GM18873 (cell line): ENCODE measurements around the gene ARHGAP40.
"Not testable (repeated sequence)": the region's sequence is repeated elsewhere in the genome, so short reads cannot be mapped to it uniquely, and the experiment has no call there.

Experiments used
- ATAC-seq: cut with Tn5 transposase; IDR thresholded peaks from one replicate; pipeline ENCODE4 v1.9.1; 2021; ENCODE audit warnings: mild to moderate bottlenecking, moderate library complexity, moderate number of reproducible peaks; ENCODE audit not compliant: unreplicated experiment, low FRiP score

The ARHGAP40 gene

DNA sequence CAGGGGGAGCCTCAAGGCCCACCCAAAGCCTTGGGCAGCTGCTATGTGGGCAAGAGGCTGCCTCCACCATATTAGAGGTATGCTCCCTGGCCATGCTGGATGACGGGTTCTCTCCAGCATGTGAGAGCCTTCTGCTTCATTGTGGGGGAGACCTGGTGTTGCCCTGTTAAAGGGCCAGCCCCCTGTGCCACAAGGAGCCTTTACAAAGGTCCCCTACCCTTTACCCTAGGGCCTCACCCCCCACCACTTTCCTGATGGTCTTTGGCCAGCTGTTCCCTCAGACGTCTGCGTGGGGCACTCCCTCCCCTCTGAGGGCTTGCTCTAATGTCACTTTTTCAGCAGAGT, 15.5 kb upstream of the ARHGAP40 start:
- no peak for ATAC-seq

DNA sequence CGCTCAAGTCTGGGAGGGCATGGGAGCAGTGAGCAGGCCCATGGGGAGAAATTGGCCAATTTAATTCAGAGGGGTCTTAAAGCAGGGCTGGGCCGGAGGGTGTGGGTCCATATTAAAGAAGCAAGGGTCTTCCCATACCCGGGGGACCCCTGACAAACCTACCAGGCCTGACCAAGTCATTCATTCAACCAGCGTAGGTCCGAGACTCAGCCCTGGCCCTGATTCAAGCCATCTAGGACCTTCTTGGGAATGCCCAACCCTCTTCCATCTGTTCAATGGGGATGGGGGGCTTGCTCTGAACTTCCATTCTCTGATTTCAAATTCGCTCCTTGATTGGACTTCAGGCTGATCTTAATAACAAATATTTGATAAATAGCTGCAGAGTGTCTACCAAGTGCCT, 13.3 kb upstream of the ARHGAP40 start:
- ATAC-seq, result no peak

- ATAC-seq, result no peak
These were observed 12.3 kb upstream of the ARHGAP40 start for GRCh38 chr20:38589351-38589750.

DNA sequence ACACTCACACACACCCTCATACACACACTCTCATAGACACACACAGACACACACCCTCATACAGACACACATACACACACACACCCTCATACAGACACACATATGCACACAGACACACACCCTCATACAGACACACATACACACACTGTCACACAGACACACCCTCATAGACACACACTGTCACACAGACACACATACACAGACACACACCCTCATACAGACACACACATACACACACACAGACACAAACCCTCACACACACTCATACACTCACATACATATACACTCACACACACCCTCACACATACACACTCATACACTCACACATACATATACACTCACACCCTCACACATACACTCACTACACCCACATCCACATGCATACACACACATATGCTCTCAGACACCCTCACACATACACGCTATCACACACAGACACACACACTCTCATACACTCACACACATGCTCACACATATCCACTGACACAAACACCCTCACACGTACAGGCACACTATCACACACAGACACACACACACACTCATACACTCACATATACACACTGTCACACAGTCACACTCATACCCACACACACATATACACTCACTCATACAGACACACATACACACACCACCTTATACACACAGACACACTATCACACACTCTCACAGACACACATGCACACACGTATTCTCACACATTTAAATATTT, 11.5 kb upstream of the ARHGAP40 start:
- ATAC-seq, result no peak

GRCh38 chr20:38590676-38591473, 10.7 kb upstream of the ARHGAP40 start:
- no peak for ATAC-seq

DNA sequence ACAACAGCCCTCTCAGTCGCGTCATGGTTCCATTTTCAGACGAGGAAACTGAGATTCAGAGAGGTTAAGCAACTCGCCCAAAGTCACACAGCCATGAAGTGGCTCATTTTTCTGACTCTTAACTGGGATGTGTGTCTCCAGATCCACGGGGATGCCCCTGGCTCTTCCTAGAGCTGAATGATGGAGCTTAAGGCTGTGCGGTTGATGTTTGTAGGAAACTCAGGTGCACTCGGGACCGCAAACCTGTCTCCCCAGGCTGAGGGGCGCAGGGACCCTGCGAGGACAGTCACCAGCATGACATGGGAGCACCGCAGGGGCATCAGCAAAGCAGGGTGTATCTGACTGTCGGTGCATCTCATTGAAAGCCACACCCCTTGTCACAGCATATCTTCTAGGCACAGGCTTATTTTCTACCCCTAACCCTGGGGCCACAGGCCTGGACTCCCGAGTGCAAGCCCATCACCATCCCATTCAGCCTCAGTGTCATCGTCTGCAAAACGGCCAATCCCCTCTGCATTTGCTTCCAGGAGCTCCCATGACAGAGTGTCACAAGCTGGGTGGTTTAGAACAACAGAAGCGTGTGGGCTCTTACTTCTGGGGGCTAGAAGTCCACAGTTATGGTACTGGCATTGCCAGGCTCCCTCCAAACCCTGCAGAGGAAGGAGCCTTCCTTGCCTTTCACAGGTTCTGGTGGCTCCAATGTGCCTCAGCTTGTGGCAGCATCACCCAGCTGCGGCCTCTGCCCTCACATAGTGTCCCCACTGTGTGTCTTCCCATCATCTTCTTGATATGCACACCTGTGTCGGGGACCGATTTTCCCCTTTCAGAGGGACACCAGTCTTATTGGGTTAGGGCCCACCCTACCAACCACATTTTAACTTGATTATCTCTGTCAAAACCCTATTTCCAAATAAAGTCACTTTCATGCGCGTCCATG, 9.9 kb upstream of the ARHGAP40 start:
- ATAC-seq, result no peak

DNA sequence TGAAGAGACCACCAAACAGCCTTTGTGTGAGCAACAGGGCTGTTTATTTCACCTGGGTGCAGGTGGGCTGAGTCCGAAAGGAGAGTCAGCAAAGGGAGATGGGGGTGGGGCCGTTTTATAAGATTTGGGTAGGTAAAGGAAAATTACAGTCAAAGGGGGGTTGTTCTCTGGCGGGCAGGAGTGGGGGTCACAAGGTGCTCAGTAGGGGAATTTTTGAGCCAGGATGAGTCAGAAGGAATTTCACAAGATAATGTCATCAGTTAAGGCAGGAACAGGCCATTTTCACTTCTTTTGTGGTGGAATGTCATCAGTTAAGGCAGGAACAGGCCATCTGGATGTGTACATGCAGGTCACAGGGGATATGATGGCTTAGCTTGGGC, 9.2 kb upstream of the ARHGAP40 start:
- not testable (repeated sequence) for ATAC-seq

- ATAC-seq, result not testable (repeated sequence)
These were observed 7.3 kb upstream of the ARHGAP40 start for GRCh38 chr20:38594281-38594680.

DNA sequence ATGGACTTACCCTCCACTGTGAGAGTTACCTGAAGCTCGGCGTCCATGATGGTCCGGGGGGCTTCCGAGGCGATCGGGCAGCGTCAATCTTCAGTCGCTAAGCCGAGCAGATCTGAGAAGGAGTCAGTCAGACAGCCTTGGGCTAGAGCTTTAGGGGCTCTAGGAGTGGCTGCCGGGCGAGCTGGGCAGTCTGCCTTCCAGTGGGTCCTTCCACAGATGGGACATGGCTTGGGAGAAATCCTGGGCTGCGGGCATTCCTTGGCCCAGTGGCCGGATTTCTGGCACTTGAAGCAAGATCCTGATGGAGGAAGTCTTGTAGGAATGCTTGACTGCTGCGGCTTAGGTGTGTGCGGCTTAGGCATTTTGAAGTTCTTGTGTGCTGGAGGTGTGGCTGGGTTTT, 5.7 kb upstream of the ARHGAP40 start:
- not testable (repeated sequence) for ATAC-seq

GRCh38 chr20:38599410-38599882, 2.2 kb upstream of the ARHGAP40 start:
- ATAC-seq, result no peak

DNA sequence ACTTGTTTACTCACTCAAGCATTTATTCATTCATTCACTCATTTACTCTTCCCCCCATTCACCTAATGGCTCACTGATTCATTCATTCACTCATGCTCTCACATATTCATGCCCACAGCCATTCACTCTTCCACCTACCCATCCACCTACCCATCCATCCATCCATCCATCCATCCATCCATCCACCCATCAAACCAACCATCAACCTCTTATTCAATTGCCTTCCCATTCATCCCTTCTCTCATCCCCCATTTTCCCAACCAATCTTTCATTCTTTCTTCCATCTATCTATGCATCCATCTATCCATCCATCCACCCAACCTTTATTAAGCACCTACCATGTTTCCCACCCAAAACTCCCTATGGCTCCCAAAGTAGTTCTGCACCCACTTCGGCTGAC, 1.6 kb upstream of the ARHGAP40 start:
- no peak for ATAC-seq

- ATAC-seq, result no peak
These were observed 574 bp downstream of the ARHGAP40 start for GRCh38 chr20:38602185-38602581.

DNA sequence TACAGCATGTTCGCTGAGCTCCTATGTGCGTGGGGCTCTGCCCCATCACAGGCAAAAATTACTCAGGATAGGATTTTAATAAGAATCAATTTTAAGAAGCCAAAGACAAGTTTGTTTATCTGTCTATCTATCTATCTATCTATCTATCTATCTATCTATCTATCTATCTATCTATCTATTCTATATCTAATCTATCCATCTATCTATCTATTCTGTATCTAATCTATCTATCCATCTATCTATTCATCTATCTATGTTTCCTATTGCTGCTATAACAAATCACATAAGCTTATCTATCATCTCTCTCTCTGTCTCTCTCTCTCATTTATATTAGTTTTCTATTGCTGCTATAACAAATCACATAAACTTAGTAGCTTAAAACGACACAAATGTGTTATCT, 1.7 kb downstream of the ARHGAP40 start:
- no peak for ATAC-seq

GRCh38 chr20:38604873-38605303, 3.3 kb downstream of the ARHGAP40 start:
- ATAC-seq, result no peak

- ATAC-seq, result no peak
These were observed 5.7 kb downstream of the ARHGAP40 start for GRCh38 chr20:38607351-38607750.

DNA sequence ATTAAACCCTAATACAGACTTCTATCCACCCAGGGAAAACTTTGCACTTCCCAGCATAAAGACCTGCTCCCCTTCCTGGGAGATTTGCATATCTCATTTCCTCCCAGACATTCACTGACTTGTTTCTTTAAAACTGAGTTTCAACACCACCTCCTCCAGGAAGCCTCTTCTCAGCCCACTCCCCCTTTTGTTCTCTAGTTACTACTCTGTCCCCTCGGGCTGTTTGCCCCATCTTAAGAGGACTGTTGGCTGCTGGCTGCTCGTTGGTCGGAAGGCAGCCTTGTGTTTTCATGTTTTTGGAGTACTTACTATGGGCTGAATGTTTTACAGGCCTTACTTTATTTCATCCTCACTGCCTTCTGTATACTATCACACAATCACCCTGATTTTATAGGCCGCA, 6.6 kb downstream of the ARHGAP40 start:
- ATAC-seq, result no peak

DNA sequence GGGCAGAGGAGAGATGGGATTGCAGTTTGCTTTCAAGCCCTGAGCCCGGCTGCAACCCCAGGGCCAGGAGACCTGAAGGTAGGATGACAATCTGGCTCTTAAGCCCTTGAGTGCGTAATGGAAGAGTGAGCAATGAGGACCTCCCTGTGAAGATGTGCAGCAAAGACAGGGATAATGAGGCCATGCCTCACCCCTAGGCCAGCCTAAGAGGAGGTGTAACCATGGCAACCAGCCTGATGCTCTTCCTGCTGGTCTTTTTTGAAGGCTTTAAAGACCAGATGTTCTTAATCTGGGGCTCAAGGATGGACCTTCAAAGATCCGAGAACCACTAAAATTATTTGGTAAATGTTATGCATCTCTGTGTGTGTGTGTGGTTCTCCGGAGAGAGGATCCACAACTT, 8.2 kb downstream of the ARHGAP40 start:
- ATAC-seq, result no peak

DNA sequence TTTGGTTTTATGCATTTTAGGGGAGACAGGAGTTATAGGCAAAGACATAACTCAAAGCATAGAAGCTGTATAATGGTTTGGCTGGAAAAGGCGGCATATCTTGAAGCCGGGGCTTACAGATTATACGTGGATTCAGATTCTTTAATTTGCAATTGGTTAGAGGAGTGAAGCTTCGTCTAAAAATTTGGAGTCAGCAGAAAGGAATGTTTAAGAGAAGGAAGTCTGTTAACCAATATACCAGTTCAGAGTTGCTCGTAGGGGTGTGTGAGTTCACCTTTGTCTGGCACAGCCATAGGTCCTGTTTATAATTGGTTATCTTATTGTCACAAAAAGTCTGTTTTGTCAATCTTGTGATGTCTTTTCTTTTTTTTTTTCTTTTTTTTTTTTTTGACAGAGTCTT, 8.9 kb downstream of the ARHGAP40 start:
- ATAC-seq, result no peak

GRCh38 chr20:38612751-38613515, 11.3 kb downstream of the ARHGAP40 start:
- ATAC-seq, result no peak

DNA sequence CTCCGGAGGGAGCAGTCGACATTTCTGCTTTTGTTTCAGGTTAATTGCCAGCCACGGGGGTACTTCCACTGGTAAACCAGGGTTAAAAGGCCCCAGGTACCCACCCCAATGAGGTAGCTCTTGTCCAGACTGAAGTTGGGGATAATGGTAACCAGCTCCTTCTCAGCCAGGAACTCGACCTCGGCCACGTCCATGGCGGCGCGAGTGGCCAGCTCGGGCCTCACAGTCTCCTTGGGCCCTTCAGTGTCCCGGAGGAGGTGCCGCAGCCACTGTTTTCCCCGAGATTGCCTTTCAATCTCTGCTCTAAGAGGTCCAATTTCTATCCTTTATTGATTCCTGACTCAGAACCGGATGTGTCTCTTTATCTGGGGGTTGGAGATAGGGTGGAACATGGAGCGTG, 13.7 kb downstream of the ARHGAP40 start:
- no peak for ATAC-seq
